ENCODE results near the gene FARS2. TPM values are rescaled to one million over a fixed set of nuclear protein-coding genes. Genes with fewer than 3 reads are reported as not detected.
A peak's percentile ranks its signal among the peaks of the same experiment; 100 is the strongest.
"Not testable (repeated sequence)": the region's sequence is repeated elsewhere in the genome, so short reads cannot be mapped to it uniquely, and the experiment has no call there.

Gene FARS2
- total and polyA plus RNA-seq, 5 experiments from 2014 or later: 13.6 to 39.1 (median 28.1) TPM

DNA sequence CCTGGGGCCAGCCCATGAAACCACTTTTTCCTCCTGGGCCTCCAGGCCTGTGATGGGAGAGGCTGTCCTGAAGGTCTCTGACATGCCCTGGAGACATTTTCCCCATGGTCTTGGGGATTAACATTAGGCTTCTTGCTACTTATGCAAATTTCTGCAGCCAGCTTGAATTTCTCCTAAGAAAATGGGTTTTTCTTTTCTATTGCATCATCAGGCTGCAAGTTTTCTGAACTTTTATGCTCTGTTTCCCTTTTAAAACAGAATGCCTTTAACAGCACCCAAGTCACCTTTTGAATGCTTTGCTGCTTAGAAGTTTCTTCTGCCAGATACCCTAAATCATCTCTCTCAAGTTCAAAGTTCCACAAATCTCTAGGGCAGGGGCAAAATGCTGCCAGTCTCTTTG lies 535.2 kb downstream of the FARS2 start:
- H3K27me3 Mint-ChIP-seq, POLR2A ChIA-PET, DNase-seq, H3K4me1 Mint-ChIP-seq, H3K27ac Mint-ChIP-seq, H3K4me3 Mint-ChIP-seq, ATAC-seq: not testable (repeated sequence)
- H3K9me3 Mint-ChIP-seq: peaks cover 0 to 24% (median 7%) of the 10 kb centered on the region in 9 donors
- H3K36me3 Mint-ChIP-seq: peaks cover 6 to 13% (median 13%) of the 10 kb centered on the region in 3 donors

DNA sequence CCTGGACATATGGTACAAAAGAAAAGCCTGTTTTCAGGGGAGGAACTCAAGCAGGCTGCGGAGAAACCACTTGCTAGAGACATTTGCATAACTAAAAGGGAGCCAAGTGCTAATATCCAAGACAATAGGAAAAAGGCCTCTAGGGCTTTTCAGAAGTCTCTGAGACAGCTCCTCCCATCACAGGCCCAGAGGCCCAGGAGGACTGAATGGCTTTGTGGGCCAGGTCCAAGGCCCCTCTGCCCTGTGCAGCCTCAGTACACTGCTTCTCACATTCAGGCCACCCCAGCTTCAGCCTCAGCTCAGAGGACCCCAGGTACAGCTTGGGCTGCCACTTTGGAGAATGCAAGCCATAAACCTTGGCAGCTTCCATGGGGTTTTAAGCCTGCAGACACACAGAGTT lies 545.1 kb downstream of the FARS2 start:
- H3K27me3 Mint-ChIP-seq, H3K27ac Mint-ChIP-seq, DNase-seq, POLR2A ChIA-PET, ATAC-seq, H3K4me3 Mint-ChIP-seq: not testable (repeated sequence)
- H3K4me1 Mint-ChIP-seq: peaks cover 8 to 22% (median 17%) of the 10 kb centered on the region in 4 donors
- peaks cover 0 to 16% (median 9%) of the 10 kb centered on the region in 9 donors for H3K9me3 Mint-ChIP-seq
- peaks cover 0 to 15% (median 12%) of the 10 kb centered on the region in 3 donors for H3K36me3 Mint-ChIP-seq

DNA sequence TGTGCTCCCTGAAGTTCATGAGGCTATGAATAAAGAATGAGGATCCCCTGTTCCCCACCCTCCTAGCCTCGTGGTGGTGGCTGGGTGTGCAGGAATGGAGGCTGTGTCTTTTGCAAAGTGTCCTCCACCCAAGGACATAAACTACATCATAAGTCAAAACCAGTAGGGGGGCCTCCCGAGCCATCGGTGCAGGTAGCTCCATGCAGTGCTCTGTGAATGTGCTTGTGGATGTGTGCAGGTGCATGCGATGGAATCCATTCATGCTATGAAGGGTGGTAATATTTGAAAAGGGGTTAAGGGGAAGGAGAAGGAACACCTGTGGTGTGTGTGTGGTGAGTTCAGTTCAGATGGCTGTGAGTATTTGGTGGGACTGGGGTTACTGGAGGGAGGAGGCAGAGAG lies 548.1 kb downstream of the FARS2 start:
- ATAC-seq: peak; percentile 72 to 78
- POLR2A ChIA-PET: no interaction called here
- Mint-ChIP-seq H3K4me1 (peaks cover 23 to 41% (median 33%) of the 10 kb centered on the region in 4 donors), H3K4me3 (peak overlapping the region in 4 of 10 donors; percentile 1 to 46 (median 12)), H3K36me3 (peaks cover 0 to 21% (median 10%) of the 10 kb centered on the region in 3 donors), H3K9me3 (peaks cover 0 to 21% (median 13%) of the 10 kb centered on the region in 9 donors), H3K27ac (peak overlapping the region in 9 of 10 donors; percentile 7 to 90 (median 69)), H3K27me3 (no peaks in the 10 kb centered on the region)
- peak in 5 of 10 donors; percentile 11 to 71 (median 44) for DNase-seq

DNA sequence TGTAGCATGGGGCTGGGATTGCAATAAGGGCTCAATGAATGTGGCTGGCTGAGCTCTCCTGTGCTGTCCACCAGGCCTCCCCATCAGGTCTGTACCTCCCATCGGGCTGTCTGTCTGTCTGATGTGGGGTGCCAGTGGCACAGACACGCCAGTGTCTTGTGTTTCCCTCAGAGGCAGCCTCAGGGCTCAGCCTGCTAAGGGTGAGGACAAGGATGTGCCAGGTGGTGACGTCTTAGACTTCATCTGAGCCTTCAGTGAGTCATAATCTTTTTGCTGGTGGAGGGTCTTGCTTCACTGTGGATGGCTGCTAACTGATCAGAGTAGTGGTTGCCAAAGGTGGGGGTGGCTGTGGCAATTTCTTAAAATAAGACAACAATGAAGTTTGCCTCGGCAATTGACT lies 550.7 kb downstream of the FARS2 start:
- Mint-ChIP-seq H3K4me1 (peaks cover 23 to 44% (median 33%) of the 10 kb centered on the region in 4 donors), H3K9me3 (peaks cover 0 to 12% (median 0%) of the 10 kb centered on the region in 9 donors), H3K27me3 (no peaks in the 10 kb centered on the region), H3K36me3 (peaks cover 0 to 9% (median 2%) of the 10 kb centered on the region in 3 donors), H3K4me3 (no peak overlapping the region), H3K27ac (peak overlapping the region in 4 of 10 donors; percentile 4 to 58 (median 16))
- POLR2A ChIA-PET: no interaction called here
- ATAC-seq (no peak), DNase-seq (no peak)

DNA sequence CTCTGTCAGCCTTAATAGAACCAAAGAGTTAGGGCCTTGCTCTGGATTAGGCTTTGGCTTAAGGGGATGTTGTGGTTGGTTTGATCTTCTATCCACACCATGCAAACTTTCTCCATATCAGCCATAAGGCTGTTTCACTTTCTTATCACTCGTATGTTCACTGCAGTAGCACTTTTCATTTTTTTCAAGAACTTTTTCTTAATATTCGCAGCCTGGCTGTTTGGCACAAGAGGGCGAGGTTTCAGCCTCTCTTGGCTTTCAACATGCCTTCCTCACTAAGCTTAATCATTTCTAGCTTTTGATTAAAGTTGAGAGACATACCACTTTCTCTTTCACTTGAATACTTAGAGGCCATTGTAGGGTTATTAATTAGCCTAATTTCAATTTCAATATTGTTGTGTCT lies 552.3 kb downstream of the FARS2 start:
- DNase-seq: no peak
- ATAC-seq: no peak

DNA sequence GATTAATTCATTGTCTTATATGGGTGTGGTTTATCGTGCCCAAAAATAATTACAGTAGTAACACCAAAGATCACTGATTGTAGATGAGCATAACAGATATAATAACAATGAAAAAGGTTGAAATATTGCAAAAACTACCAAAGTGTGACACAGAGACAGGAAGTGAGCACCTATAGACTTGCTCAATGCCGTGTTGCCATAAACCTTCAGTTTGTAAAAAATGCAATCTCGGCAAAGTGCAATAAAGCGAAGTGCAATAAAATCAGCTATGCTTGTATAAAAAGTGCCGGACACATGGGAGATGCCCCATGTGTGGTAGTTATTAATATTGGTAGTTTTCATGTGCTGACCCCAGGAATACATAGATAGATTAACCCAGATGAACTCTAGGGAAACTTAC lies 552.8 kb downstream of the FARS2 start:
- Mint-ChIP-seq H3K27me3 (no peaks in the 10 kb centered on the region), H3K4me1 (peaks cover 23 to 41% (median 31%) of the 10 kb centered on the region in 4 donors), H3K4me3 (peak overlapping the region in 5 of 10 donors; percentile 26 to 54 (median 30)), H3K27ac (peak overlapping the region in 7 of 10 donors; percentile 6 to 87 (median 47)), H3K9me3 (peaks cover 0 to 5% (median 0%) of the 10 kb centered on the region in 9 donors), H3K36me3 (peaks cover 0 to 9% (median 5%) of the 10 kb centered on the region in 3 donors)
- POLR2A ChIA-PET: interaction anchor here (0.9 to 1.1 kb wide), 2 partner anchors 13 to 303 kb away, joined by 3 to 4 read pairs; no protein-coding TSS in a partner anchor
- ATAC-seq: no peak
- DNase-seq: no peak

More for the DNA sequence above, 552.3 kb downstream of the FARS2 start:
- Mint-ChIP-seq H3K4me3 (peak overlapping the region in 8 of 10 donors; percentile 19 to 54 (median 28)), H3K4me1 (peaks cover 23 to 44% (median 33%) of the 10 kb centered on the region in 4 donors), H3K27ac (peak overlapping the region in 8 of 10 donors; percentile 6 to 87 (median 52)), H3K9me3 (peaks cover 0 to 5% (median 0%) of the 10 kb centered on the region in 9 donors), H3K27me3 (no peaks in the 10 kb centered on the region), H3K36me3 (peaks cover 0 to 9% (median 5%) of the 10 kb centered on the region in 3 donors)
- POLR2A ChIA-PET: interaction anchor here (0.9 to 1.1 kb wide), 3 partner anchors 14 to 304 kb away, joined by 3 to 4 read pairs (median 3); no protein-coding TSS in a partner anchor

DNA sequence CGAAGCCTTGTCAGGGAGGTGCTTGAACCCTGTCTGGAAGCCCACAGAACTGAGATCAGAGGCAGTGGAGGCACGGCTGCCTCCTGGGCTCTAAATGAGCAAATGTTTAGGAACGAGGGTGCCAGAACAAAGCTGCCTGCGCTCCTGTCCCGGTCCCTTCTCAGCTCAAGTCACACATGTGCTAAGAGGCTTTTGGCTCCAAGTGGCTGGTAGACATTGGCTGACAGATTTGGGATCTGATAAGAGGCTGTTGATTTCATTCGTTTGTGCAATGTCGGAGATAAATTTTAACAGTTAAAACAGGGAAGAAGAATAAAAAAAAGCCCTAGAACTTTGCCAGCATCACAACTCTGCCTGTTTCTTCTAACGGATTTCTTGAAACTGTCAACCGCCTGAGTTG lies 553.6 kb downstream of the FARS2 start:
- no peak overlapping the region for H3K4me3 Mint-ChIP-seq
- DNase-seq (no peak), ATAC-seq (no peak)
- no peak overlapping the region for H3K27ac Mint-ChIP-seq
- H3K36me3 Mint-ChIP-seq: peaks cover 0 to 9% (median 5%) of the 10 kb centered on the region in 3 donors
- H3K27me3 Mint-ChIP-seq: no peaks in the 10 kb centered on the region
- peaks cover 17 to 35% (median 24%) of the 10 kb centered on the region in 4 donors for H3K4me1 Mint-ChIP-seq
- H3K9me3 Mint-ChIP-seq: peaks cover 0 to 5% (median 0%) of the 10 kb centered on the region in 9 donors
- POLR2A ChIA-PET: no interaction called here

DNA sequence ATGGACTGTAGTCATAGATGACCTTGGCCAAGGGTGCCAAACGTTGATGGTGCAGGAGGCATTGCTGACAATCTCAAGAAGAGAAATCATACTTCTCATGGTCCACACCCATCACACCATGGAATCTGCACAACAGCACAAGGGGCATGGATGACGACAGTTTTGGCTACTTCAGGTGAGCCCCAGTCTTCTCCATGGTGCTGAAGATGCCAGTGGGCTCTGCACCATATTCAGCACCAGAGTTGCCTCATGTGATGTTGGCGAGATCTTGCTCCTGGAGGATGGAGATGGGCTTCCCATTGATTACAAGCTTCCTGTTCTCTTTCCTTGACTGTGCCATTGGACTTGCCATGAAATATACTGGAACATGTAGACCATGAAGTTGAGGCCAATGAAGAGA lies 556.6 kb downstream of the FARS2 start:
- peaks cover 0 to 10% (median 0%) of the 10 kb centered on the region in 9 donors for H3K9me3 Mint-ChIP-seq
- POLR2A ChIA-PET: interaction anchor here (0.7 kb wide), 1 partner anchor 84 kb away, joined by 3 read pairs; no protein-coding TSS in a partner anchor

DNA sequence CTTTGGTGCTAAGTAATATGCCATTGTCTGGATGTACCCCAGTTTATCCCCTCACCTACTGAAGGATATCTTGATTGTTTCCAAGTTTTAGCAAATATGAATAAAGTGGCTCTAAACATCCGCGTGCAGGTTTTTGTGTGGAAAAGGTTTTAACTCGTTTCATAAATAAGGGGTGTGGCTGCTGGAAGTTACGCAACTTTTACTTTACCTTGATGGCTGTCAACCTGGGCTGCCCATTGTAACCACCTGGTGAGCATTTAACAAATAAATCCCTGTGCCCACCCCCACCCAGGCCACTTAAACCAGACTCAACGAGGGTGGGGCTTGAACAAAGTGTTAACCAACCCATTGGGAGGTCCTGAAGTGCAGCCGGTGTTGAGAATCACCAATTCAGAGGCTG lies 557.6 kb downstream of the FARS2 start:
- POLR2A ChIA-PET: no interaction called here
- Mint-ChIP-seq H3K36me3 (peaks cover 0 to 7% (median 1%) of the 10 kb centered on the region in 3 donors), H3K27me3 (no peaks in the 10 kb centered on the region), H3K9me3 (peaks cover 0 to 5% (median 0%) of the 10 kb centered on the region in 9 donors), H3K4me3 (no peak overlapping the region), H3K27ac (no peak overlapping the region), H3K4me1 (peaks cover 7 to 28% (median 9%) of the 10 kb centered on the region in 4 donors)
- ATAC-seq (no peak), DNase-seq (no peak)

More for the DNA sequence above, 556.6 kb downstream of the FARS2 start:
- Mint-ChIP-seq H3K4me1 (peaks cover 13 to 26% (median 16%) of the 10 kb centered on the region in 4 donors), H3K36me3 (peaks cover 0 to 9% (median 8%) of the 10 kb centered on the region in 3 donors), H3K4me3 (no peak overlapping the region), H3K27me3 (no peaks in the 10 kb centered on the region), H3K27ac (no peak overlapping the region)
- ATAC-seq (no peak), DNase-seq (no peak)

Other genes starting within 250 kb of the FARS2 start
- under 1 TPM in 1 of 2 experiments, not detected in 1; 0.08 TPM for gene PPP1R3G, start 176.2 kb upstream of the FARS2 start, total RNA-seq
- gene PPP1R3G, start 176.2 kb upstream of the FARS2 start, polyA plus RNA-seq: not detected
- 10 to 100 TPM; 27.8 to 27.9 TPM for gene LYRM4, start 563 bp upstream of the FARS2 start, total RNA-seq
- gene LYRM4, start 563 bp upstream of the FARS2 start, polyA plus RNA-seq: 10 to 100 TPM; 52.3 to 56.8 (median 56.1) TPM

All from naive thymus-derived CD8-positive, alpha-beta T cell (primary cell).